Epidermal melanocyte (primary cell): ENCODE data around the gene MYBBP1A.

ENCODE experiments used
- DNase-seq: peaks from one replicate; pipeline ENCODE4 v3.0.0; 2011; ENCODE audit warnings: low spot score; ENCODE audit not compliant: insufficient read length

Gene MYBBP1A

GRCh38 chr17:4505187-4505586, 50.0 kb downstream of the MYBBP1A start:
- no peak for DNase-seq

GRCh38 chr17:4504188-4504587, 51.0 kb downstream of the MYBBP1A start:
- DNase-seq, result no peak

GRCh38 chr17:4503283-4504025, 51.7 kb downstream of the MYBBP1A start:
- DNase-seq, result no peak

- DNase-seq, result no peak
Observed at GRCh38 chr17:4502466-4503154, 52.6 kb downstream of the MYBBP1A start.

- no peak for DNase-seq
Observed at GRCh38 chr17:4501295-4501949, 53.8 kb downstream of the MYBBP1A start.

- DNase-seq, result no peak
Observed at GRCh38 chr17:4500191-4500571, 55.0 kb downstream of the MYBBP1A start.

GRCh38 chr17:4499431-4500190, 55.6 kb downstream of the MYBBP1A start:
- no peak for DNase-seq

GRCh38 chr17:4498461-4499397, 56.5 kb downstream of the MYBBP1A start, which contains the start of gene SPNS2:
Gene SPNS2 (plus strand): TSS chr17:4498881. CDS start chr17:4499048, 167 bp downstream.
- DNase-seq, result no peak

GRCh38 chr17:4497101-4497824, 57.9 kb downstream of the MYBBP1A start:
- no peak for DNase-seq

GRCh38 chr17:4492721-4493561, 62.2 kb downstream of the MYBBP1A start:
- peak; percentile 46 for DNase-seq

- no peak for DNase-seq
Observed at GRCh38 chr17:4490637-4491061, 64.5 kb downstream of the MYBBP1A start.

- DNase-seq, result no peak
Observed at GRCh38 chr17:4490109-4490591, 65.0 kb downstream of the MYBBP1A start.

- no peak for DNase-seq
Observed at GRCh38 chr17:4488989-4489595, 66.1 kb downstream of the MYBBP1A start.
